HEK293 (cell line): ENCODE measurements around the gene RHOBTB3.

Experiments used
- MZF1 ChIP-seq: fragments of 450-650 bp; formaldehyde crosslinking; IDR thresholded peaks from 2 replicates; pipeline ENCODE4 v1.5.1; 2017; ENCODE audit warnings: missing biosample characterization, missing genetic modification characterization, borderline replicate concordance
- YY1 ChIP-seq: fragments of 450-650 bp; formaldehyde crosslinking; IDR thresholded peaks from 2 replicates; pipeline ENCODE4 v1.5.1; 2018; ENCODE audit warnings: missing biosample characterization, missing genetic modification characterization
- ZNF350 ChIP-seq: fragments of 450-650 bp; formaldehyde crosslinking; IDR thresholded peaks from 2 replicates; pipeline ENCODE4 v1.5.0; 2017; ENCODE audit warnings: missing biosample characterization, mild to moderate bottlenecking, missing genetic modification characterization

- no peak for TF ChIP-seq MZF1 (tag by site-specific recombination)
- no peak for TF ChIP-seq ZNF350 (tag by site-specific recombination)
- no peak for TF ChIP-seq YY1 (tag by site-specific recombination)
These were observed 77.0 kb downstream of the RHOBTB3 start for GRCh38 chr5:95808013-95808685.
